ENCODE data around the gene POLR2E.

DNA sequence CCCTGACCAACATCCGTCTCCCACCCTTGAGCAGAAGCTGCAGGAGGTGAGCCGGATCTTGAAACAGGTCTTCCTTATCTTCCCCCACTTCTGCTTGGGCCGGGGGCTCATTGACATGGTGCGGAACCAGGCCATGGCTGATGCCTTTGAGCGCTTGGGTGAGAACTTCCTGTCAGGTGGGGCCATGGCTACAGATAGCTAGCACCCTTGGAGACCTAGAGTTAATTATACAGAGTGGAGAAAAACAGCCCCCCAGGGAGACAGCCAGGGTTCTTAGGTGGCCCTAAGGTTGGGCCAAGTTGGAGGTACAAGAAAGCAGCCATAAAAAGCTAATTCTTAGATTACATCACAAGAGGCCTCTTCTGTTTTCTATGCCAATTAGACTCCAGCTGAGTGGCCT, 37.1 kb downstream of the POLR2E start:
- TF ChIP-seq POLR2AphosphoS5 (IDR thresholded peaks at IDR 0.05; ENCODE audit: borderline replicate concordance, low read depth, low read length), result no peak
- no peak for TF ChIP-seq EZH2 (IDR thresholded peaks at IDR 0.05)
- no peak for TF ChIP-seq FOXP2 (optimal IDR thresholded peaks at IDR 0.05; ENCODE audit: control extremely low read depth, extremely low read length, insufficient read depth)

Data from SK-N-MC (cell line).